Measurements from ENCODE around the gene CAPN14.

The CAPN14 gene

DNA sequence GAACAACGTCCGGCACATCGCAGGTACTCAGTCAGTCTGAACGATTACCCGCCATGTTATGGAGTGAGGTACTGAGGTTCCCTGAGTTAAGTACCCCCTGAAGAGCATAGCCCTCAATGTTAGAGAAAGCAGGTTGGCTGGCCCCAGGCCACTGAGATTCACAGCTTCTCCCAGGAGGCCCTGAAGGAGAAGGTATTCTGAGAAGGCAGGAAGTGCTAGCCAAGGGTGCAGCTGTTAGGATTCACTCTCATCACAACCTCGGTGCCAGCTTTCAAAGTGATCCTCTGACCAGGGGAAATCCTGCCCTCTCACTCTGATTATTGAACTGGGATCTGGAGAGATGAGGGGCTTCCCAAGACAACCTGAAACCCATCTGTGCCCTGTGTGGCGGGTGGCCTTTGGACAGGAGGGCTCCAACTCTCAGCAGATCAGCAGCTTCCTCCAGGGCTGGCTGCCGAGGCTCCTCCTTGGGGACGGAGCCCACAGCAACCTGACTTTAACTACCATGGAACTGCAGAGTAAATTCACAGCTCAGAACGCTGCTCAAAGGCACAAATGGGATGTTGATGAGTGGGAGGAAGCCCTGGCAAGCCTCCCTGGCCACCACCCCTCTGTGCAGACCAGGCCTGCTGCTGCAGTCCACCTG, 24.4 kb upstream of the CAPN14 start:
- no peak for DNase-seq

DNA sequence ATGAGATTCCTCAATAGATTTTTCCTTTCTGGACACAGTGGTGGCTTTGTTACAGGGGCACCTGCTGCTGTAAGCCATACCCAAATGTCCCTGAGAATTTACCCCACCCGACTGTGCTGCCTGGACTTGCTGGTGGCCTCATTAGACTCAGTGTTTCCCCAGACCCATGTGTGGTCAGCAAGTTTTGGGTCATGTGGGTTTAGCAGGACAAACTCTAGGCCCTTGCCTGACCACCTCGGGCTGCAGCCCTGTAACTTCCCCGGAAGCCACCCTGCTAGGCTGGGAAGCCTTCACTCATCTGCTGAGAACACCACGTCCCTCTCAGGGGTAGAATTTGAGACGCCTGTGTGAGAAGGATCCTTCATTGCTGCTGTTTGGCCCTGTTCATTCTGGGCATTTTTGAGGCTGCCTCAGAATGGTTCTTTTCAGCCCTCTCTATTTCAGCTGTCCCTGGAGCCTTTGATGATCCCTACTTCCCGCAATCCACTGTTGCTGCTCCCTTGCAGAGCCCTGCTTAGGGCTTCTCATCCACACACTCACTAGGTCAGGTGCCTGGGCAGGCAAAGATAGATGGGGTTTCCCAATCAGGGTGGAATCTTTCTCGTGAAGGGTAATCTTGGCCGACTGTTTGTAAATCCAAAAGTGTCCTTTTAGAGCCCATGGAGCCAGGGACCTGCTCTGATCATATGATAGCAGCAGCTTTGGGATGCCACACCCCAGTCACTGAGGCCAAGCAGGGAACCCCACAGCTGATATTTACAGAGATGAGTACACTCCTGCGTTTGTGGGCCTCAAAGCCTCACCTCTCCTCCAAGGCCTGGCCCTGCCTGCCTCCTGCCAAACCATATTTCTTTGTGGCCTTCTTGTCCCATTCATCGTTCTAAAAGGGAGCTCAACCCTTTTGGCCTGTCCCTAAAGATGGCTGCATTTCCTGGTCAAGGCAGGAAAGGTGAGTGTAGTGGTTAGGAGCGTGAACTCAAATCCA, 23.4 kb upstream of the CAPN14 start:
- DNase-seq: no peak

DNA sequence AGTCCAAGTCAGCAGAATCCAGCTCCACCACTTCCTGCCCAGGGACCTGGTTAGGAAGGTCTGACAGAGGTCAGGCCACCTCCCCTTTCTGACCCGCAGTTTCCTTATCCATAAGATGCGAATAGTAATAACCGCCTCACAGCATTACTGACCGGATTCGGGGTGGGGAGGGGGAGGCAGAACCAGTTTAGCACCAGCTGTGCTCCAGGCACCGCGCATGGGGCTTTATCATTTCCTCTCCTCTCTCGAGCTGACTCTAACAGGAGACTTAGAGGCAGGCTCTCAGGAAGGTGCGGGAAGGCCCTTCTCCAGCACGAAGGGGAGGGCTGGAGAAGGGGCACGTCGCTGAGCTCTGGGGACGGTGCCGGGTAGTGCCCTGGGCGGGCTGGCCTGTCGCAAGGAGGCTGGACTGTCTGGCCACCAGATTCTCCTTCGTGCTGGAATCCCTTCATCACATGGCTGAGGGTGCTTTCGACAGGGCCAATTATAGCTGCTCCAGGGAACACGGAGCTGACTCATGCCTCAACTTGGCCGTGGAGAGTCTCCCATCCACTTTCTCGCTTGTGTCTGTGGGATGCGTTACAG, 22.4 kb upstream of the CAPN14 start:
- no peak for DNase-seq

DNA sequence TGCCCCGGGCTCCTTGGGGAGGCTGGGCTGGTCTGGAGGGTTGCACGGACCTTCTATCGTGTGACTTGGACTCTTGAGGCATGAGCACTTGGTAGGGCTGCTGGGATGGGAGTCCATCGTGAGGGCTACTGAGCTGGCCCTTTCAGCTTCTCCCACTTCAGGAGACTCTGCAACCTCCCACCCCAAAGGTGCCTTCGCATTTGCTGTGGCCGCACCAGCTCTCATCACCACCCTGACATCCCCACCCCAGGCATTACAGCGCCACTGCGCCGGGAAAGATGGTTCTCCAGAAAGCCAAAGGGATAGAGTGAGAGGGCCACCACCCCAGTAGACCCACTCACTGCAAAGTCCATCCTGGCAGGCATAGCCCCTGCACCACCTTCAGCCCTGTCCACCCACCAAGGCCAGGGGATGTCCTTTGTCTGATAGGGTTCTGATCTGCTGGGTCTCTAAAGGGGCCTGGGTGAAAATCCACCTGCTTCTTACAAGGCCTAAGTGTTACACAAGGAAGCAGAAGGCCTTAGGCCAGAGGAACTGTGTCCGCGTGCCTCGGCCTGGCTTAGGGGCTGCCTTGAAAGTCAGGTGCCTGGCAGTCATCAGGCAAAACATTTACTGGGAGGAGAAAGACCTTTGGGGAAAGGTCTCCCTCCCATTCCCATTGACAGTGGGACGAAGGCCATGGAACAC, 21.7 kb upstream of the CAPN14 start:
- DNase-seq: no peak

DNA sequence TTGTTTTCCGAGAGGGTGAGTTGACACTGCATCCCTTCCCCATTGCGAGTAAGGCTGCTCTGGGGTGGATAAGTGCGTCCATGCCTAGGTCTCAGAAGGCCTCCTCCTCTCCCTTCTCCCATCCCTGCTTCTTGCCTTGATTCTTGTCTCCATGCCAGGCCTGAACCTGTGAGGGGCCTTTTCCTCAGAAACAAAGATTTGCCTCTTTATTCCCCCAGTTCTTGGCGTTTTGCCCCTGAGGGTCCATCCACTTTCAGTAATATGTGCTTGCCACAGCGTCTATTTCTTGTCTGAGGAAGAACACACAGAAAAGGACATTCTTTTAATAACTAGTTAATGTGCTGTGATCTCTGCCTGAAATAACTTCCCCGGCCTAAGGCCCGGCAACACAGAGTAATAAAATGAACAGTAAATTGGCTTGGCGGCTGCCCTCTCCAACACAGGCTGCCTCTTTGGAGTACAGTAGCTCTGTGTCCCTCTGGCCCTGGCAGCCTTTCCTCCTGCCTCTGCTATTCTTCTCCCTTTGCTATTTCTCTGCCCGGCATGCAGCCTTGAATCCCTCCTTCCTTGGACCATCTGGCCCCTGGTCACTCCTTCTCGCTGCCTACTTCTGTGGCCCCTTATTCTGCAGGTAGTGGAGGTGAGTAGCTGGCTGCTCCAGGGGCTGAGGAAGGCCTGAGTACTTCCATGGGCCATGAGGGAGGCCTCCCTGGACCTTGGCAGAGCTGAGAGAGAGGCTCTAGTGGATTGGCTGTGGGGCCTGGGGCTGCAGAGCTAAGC, 21.0 kb upstream of the CAPN14 start:
- DNase-seq: no peak

DNA sequence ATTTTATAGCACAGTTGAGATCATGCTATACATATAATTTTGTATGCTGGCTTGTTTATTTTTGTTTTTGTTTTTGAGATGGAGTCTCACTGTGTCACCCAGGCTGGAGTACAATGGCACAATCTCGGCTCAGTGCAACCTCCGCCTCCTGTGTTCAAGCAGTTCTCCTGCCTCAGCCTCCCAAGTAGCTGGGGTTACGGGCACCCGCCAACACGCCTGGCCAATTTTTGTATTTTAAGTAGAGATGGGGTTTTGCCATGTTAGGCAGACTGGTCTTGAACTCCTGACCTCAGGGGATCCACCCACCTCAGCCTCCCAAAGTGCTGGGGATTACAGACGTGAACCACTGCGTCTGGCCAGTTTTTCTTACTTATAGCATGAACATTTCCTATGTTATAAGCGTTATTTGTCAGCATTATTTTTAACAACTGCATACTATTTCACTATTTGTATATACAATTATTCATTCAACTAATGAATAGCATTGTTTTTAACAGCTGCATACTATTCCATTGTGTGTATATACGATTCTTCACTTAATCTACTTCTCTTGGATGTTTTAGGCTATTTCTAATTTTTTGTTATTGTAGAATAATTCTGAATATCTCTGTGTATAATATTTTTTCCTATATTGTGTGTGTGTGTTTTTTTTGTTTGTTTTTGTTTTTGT, 20.2 kb upstream of the CAPN14 start:
- DNase-seq: no peak

DNA sequence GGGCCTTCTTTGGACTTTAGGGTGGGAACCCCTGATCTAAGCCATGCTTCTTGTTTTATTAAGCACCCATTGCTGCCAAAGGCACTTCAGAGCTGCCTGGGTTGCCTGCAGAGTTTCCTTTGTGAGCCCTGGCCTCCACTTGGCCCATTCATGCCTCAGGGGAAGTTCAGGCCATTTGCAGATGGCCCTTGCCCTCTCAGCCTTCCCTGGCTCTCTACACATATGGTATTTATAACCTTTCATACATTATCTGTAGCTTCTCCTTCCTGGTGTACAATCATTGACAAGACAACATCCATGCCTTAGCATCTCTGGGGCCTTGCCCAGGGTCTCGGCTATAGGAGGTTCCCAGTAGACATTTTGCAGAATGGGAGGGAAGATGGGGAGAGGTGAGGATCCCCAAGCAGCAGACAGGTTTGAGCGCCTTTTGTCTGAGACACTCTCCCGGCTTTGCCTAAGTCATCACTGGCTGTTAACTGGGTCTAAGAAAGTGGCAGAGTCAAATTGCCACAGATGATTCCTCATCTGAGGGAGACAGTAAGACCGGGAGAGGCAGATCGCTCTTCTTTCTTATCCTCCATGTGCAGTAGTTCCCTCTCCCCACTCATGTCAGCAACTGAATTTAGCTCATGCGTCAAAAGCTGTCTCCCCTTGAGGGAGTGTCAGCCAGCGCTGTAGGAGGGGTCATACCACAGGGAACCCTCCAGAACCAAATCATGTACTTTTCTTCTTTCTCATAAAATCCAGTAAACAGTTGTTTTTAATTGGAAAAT, 19.3 kb upstream of the CAPN14 start:
- DNase-seq: no peak

DNA sequence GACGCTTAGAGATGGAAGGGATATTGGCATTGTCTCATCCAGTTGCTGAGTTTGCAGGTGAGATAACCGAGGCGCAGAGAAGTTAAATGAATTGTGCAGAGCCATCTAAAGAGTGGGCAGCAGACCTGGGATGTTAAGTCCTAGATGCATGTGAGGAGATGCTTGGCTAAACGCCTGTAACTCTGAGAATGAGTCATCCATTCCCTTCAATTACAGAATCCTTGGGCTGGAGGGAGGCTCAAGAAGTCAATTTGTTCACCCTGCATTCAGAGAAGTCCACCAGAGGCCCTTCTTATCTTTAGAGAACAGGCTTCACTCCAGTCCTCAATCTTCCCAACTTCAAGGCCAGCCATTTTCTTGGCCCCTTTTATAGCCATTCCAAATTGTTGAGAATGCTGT, 18.2 kb upstream of the CAPN14 start:
- DNase-seq: no peak

DNA sequence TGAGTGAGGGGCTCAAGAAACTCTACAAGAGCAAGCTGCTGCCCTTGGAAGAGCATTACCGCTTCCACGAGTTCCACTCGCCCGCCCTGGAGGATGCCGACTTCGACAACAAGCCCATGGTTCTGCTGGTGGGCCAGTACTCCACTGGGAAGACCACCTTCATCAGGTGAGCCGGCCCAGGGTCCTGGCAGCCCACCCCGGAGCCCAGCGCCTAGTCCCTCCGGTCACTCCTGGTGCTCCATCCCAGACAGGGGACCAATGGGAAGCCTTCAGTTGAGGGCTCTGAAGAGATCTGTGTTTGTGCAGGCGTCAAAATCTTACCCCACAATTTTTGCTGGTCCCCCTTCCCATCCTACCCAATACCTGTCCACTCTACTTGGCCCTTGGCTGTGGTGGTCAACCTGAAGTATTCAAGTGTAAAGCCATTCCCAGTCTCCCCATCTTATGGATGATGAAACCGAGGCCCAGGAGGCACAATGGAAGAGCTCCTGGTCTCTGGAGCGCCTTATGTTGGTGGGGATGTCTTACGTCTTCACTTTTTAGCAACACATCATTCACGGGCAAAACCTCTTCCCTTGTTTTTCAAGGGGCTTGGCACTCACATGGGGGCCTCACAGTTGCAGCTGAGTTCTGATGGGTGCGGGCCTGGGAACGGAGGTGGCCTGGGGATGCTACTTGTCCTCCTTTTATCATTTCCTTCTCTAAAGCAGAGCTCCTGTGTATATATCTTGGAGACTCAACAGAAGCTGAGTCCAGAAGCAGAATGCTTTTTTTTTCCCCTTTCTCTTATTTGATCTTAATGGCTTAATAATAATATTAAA, 17.6 kb upstream of the CAPN14 start:
- no peak for DNase-seq

DNA sequence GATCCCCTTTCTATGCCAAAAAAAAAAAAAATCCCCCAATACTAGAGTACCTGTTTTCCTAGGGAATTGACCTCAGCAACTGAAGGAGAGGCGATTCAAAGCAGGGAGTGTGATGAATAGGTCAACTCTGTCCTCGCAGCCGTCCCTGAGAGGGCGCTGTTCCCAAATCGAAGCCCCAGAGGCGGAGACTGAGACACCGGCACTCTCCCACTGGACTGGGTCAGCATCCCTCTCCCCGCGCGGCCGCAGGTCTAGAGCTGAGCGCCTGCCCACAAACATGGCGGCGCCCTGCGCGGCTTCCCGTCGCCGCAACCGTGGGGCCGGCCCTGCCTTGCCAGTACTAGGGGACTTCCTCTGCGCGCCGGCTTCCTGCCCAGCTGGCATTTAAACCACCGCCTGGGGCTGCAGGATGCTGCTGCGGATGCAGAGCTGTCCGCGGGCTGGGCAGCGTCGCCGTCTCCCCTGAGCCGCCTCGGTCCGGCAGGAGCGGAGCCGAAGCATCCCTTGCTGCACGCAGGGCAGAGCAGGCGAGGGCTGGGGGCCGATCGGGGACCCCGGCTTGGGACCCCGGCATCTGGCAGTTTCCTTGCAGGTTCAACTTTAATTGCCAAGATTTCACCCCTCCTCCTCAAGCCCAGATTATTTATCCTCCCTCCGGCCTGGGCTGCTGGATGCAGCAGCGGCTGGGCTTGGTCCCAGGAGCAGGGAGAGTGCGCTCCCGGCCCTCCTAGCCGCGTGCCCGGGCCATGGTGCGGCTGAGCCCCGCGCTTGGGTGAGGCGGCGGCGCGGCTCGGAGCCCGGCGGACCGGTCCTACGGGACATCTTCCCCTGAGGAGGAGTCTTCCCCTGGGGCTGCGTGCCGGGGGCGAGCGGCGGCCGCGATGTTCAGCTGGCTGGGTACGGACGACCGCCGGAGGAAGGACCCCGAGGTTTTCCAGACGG, 16.7 kb upstream of the CAPN14 start, which contains the start of gene EHD3:
Gene EHD3, plus strand, starts transcription at position 412 of the 942 bp plus-strand sequence. Its CDS starts 470 bp downstream, at position 882.
- peak; percentile 80 for DNase-seq

DNA sequence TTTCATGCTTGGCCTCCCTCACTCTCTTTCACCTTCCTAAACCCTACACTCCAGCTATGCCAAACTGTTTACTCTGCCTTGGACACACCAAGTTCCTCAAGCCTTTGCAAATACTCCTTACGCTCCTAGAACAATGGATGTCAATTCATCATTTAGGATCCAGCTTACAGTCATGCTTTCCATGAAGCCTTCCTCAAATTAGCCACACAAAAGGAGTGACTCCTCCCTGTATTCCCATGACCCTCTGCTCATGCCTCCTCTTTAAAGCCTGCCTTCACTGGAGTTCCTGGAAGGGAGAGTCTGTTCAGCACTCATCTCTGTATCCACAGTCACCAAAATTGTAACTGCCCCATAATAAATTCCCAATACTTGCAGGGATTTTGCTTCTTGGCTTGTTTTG, 15.9 kb upstream of the CAPN14 start:
- no peak for DNase-seq

DNA sequence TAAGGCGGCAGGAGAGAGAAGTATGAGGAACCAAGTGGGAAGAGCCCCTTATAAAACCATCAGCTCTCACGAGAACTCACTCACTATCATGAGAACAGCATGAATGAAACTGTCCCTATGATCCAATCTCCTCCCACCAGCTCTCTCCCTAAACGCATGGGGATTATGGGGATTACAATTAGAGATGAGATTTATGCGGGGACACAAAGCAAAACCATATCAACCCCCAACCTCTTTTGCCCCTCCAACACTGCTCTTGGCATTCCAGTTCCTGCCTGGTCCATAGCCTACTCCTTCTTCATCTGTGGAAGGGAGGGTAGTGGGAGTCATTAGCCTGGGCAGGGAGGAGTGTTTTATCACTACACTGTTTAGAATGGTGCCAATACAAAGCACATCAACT, 15.3 kb upstream of the CAPN14 start:
- no peak for DNase-seq

DNA sequence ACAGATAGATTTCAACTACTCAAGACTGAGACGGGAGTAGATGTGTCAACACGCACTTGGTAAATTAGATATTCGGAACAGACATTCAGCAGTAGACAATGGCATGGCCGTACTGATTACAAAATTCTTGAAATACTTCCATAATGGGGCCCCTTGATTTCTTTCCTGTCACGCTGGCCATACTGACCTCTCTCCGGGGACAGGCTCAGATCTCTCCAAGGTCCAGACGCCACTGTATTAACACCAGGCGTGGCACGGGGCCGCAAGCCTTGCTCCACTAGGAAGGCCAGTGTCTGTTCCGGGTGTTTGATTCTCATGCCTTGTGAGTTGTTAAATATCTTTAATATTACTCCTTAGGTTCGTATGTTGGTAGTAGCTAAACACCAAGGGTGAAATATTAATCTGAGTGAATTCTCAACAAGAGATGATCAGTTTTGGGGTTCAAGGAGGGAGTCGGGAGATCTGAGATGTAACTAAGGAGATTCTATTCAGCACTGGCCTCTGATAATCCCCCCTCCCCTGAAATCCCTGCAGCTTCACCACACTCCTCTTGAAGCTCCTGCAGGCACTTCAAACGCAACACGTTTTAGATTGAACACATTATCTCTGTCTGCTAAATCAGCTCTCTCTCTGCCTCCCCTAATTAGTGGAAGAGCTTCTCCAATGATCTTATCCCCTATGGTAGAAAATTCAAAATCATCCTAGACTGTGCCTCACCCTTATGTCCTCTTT, 14.4 kb upstream of the CAPN14 start:
- DNase-seq: no peak

DNA sequence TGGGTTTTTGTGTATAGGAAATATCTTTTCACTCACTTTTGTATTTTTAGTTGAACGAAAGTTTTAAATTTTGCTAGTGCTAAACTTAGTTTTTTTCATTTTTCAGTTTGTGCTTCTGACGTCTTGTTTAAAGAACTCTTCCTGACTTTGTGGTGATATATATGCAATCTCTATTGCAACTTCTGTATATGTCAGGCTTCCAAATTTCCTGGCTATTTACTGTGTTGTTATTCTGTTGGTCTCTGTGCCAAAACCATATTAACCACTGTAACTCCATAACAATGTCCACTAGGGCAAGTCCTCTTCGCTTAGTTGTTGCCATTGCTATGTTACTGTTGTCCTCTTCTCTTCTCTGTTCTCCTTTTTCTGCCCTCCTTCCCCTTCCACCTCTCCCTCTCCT, 13.4 kb upstream of the CAPN14 start:
- DNase-seq: no peak

DNA sequence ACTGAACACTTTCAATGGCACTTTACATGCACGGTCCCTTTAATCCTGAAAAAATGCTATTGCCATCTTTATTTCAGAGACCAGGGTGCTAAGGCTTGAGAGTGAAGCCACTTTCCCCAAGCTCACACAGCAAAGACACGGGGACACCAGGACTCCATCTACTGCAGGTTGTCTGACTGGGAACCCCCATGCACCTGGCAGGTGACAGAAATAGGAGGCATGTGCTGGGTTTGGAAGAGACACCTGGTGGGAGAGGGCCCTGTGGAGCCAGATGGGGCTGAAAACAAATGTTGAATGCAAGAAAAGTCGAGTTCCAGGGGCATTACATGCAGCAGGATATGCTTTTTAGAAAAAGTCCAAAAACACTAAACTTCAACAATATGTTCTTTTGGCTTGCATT, 11.4 kb upstream of the CAPN14 start:
- no peak for DNase-seq

DNA sequence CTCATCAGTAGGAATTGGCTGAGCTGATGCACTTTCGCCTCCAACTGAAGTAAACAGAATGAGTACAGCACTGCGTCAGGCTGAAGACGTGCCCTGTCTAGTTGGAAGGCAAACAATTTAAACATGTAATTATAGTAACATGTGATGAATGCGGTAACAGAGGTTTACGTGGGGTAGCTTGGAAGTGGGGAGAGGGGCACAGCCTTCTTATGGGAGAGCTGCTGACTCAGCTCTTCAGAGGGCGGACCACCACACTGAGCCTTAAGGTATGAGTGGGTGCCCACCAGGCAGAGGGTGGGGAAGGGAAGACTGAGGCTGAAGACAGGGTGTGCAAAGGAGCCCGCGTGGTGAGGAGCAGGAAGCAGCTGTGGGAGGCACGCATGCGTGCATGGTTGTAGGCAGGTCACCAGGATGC, 10.4 kb upstream of the CAPN14 start:
- no peak for DNase-seq

DNA sequence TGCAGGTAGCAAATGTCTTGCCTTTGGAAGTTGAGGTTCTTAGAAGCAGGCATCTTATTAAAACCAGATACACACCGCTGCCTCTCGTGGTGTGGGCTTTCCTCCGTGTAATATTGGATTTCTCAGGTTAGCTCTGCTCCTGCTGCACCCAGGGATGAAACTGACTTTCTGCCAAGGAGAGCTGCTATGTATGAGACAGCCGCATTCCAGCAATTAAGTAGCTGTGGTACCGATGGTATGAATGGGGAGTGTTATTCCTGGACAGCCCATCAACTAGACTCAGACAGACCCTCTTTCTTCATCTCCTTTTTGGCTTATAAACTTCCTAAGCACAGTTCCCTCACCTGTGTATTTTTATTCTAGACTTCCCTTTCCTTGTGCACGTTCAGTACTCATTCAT, 9.8 kb upstream of the CAPN14 start:
- no peak for DNase-seq

DNA sequence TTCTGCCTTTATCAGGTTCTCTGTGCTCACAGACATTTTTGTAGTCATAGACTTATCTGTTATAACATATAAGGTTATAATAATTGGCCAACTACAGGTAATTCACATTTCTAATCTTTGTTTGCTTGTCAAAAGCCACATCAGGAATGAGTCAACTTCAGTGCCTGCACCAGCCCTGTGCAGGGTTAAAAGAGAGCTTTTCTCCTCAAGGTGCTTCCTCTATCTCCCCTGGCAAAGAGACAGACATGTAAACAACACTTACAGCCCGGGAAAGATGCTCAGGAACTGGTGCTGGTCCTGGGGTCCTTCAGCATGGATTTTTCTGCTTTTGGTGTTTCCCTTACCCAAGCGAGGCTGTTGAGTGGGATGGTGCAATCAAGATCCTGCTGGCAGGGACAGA, 9.0 kb upstream of the CAPN14 start:
- no peak for DNase-seq
